IMR-90 (cell line): Measurements from ENCODE around the gene VDR. TPM values are rescaled to one million over a fixed set of nuclear protein-coding genes. Genes with fewer than 3 reads are reported as not detected.

ENCODE experiments used
- ATAC-seq: fragments of 200-7000 bp; cut with Tn5 transposase; 2 replicates; pipeline ENCODE4 v1.9.1; 2020; ENCODE audit warnings: low read depth, mild to moderate bottlenecking, moderate library complexity
- BruUV-seq: library from RNA; stranded (reverse); fragments of 400-500 nt; replicated peaks from 2 replicates; lab custom pipeline; 2021; lab: Mats Ljungman, UMichigan
- CTCF ChIA-PET: fragments of 300-600 bp; formaldehyde crosslinking; extraction: SDS; loops from one replicate; lab custom pipeline; 2021; ENCODE audit warnings: antibody characterized with exemption; lab: Yijun Ruan, JAX
- POLR2A ChIA-PET: fragments of 300-600 bp; sonication (Branson Sonifier 250); formaldehyde crosslinking; loops from one replicate; lab custom pipeline; 2022; ENCODE audit warnings: antibody characterized with exemption; ENCODE audit not compliant: unreplicated experiment; lab: Charles Lee
- DNase-seq: peaks from one replicate; pipeline ENCODE4 v3.0.0; 2013
- H2AFZ ChIP-seq: replicated peaks from 2 replicates; pipeline ENCODE3; 2013; ENCODE audit warnings: low read length, mild to moderate bottlenecking; ENCODE audit not compliant: poor library complexity
- H2AK5ac ChIP-seq: 2 replicates; pipeline ENCODE4 v1.6.1; 2013; ENCODE audit warnings: low read depth, low read length, inconsistent platforms
- H2AK9ac ChIP-seq: replicated peaks from 2 replicates; pipeline ENCODE3; 2013; ENCODE audit warnings: mild to moderate bottlenecking, low read depth, low read length, moderate library complexity; ENCODE audit not compliant: poor library complexity
- H2BK120ac ChIP-seq: 2 replicates; pipeline ENCODE4 v1.6.1; 2013; ENCODE audit warnings: low read depth, low read length, inconsistent platforms
- H2BK15ac ChIP-seq: 3 replicates; pipeline ENCODE4 v1.6.1; 2013; ENCODE audit warnings: low read depth, low read length, inconsistent platforms
- H2BK20ac ChIP-seq: 2 replicates; pipeline ENCODE4 v1.6.1; 2013; ENCODE audit warnings: low read depth, mild to moderate bottlenecking, inconsistent platforms, low read length, moderate library complexity
- H2BK5ac ChIP-seq: 2 replicates; pipeline ENCODE4 v1.6.1; 2013; ENCODE audit warnings: mild to moderate bottlenecking, low read depth, low read length, inconsistent platforms; ENCODE audit not compliant: poor library complexity, severe bottlenecking
- H3K14ac ChIP-seq: replicated peaks from 2 replicates; pipeline ENCODE4 v1.6.1; 2013; ENCODE audit warnings: low read depth, low read length, inconsistent platforms
- H3K18ac ChIP-seq: 2 replicates; pipeline ENCODE4 v1.6.1; 2013; ENCODE audit warnings: low read depth, low read length, control low read depth
- H3K23ac ChIP-seq: 2 replicates; pipeline ENCODE4 v1.6.1; 2013; ENCODE audit warnings: low read depth, low read length, inconsistent platforms
- H3K27ac ChIP-seq: 2 replicates; pipeline ENCODE4 v1.5.1; 2013; ENCODE audit warnings: mild to moderate bottlenecking, control low read depth, low read length; ENCODE audit not compliant: insufficient read depth
- H3K27me3 ChIP-seq: 2 replicates; pipeline ENCODE4 v1.6.1; 2013; ENCODE audit warnings: low read length; ENCODE audit not compliant: control insufficient read depth, insufficient read depth
- H3K36me3 ChIP-seq: 2 replicates; pipeline ENCODE4 v1.6.1; 2013; ENCODE audit warnings: low read length, mixed read lengths; ENCODE audit not compliant: control insufficient read depth, insufficient read depth
- H3K4ac ChIP-seq: 2 replicates; pipeline ENCODE4 v1.6.1; 2013; ENCODE audit warnings: low read depth, low read length, inconsistent platforms
- H3K4me1 ChIP-seq: 2 replicates; pipeline ENCODE4 v1.6.1; 2013; ENCODE audit warnings: low read length, mixed read lengths; ENCODE audit not compliant: control insufficient read depth, insufficient read depth
- H3K4me2 ChIP-seq: 2 replicates; pipeline ENCODE4 v1.6.1; 2013; ENCODE audit warnings: low read depth, mild to moderate bottlenecking, control low read depth, low read length, moderate library complexity
- H3K4me3 ChIP-seq: 2 replicates; pipeline ENCODE4 v1.5.1; 2013; ENCODE audit warnings: low read depth, mild to moderate bottlenecking, control low read depth, low read length, moderate library complexity; ENCODE audit not compliant: insufficient read depth
- H3K56ac ChIP-seq: 2 replicates; pipeline ENCODE4 v1.6.1; 2013; ENCODE audit warnings: low read length, inconsistent platforms; ENCODE audit not compliant: insufficient read depth; ENCODE audit errors: extremely low read depth
- H3K79me1 ChIP-seq, 2 experiments: 2 replicates each; pipeline ENCODE4 v1.6.1; 2013; ENCODE audit warnings: low read length in 2 of 2, inconsistent platforms in 1 of 2, low read depth in 1 of 2
- H3K9ac ChIP-seq: 2 replicates; pipeline ENCODE4 v1.6.1; 2013; ENCODE audit warnings: low read depth, low read length, control low read depth
- H3K9me1 ChIP-seq: 2 replicates; pipeline ENCODE4 v1.6.1; 2013; ENCODE audit warnings: low read length, inconsistent platforms; ENCODE audit not compliant: insufficient read depth
- H3K9me3 ChIP-seq: 2 replicates; pipeline ENCODE4 v1.6.1; 2013; ENCODE audit warnings: low read length; ENCODE audit not compliant: control insufficient read depth, insufficient read depth
- H4K20me1 ChIP-seq: 2 replicates; pipeline ENCODE4 v1.6.1; 2013; ENCODE audit warnings: low read length, inconsistent platforms; ENCODE audit not compliant: insufficient read depth
- H4K5ac ChIP-seq: 2 replicates; pipeline ENCODE4 v1.6.1; 2013; ENCODE audit warnings: mild to moderate bottlenecking, low read depth, low read length, control low read depth
- H4K8ac ChIP-seq, 2 experiments: 2 replicates each; pipeline ENCODE4 v1.6.1; 2013; ENCODE audit warnings: low read depth in 2 of 2, low read length in 2 of 2, control low read depth in 1 of 2, inconsistent platforms in 1 of 2
- H4K91ac ChIP-seq: 2 replicates; pipeline ENCODE4 v1.6.1; 2013; ENCODE audit warnings: low read depth, low read length, inconsistent platforms; ENCODE audit not compliant: insufficient read depth
- BHLHE40 ChIP-seq: fragments of 150-350 bp; IDR thresholded peaks from 2 replicates; pipeline ENCODE4 v1.6.1; 2016; ENCODE audit warnings: mild to moderate bottlenecking, low read depth, low read length
- CHD1 ChIP-seq: IDR thresholded peaks from 2 replicates; pipeline ENCODE4 v1.6.1; 2012; ENCODE audit warnings: low read depth, low read length, improper control_type of control experiment
- WGBS, 2 experiments: methylation state at CpG; one replicate each; pipeline versions ENCODE4 v1.1.5 to v1.1.7; 2013; ENCODE audit warnings: missing lambda C conversion rate in 2 of 2; ENCODE audit not compliant: insufficient read length in 1 of 2; ENCODE audit errors: extremely low coverage in 2 of 2; 5-methylcytosine and 5-hydroxymethylcytosine counted together
- dilution Hi-C: fragments of 300-500 bp; cut with HindIII; formaldehyde crosslinking; loops from one replicate; pipeline ENCODE4 v1.14.3; 2018; ENCODE audit warnings: low sequenced_read_pairs; ENCODE audit not compliant: unreplicated experiment
- in situ Hi-C: fragments of 300-500 bp; cut with MboI; formaldehyde crosslinking; loops from 3 replicates; pipeline ENCODE4 v1.14.3; 2019; ENCODE audit warnings: low sequenced_read_pairs, inconsistent platforms, mixed read lengths
- intact Hi-C: fragments of 100-400 bp; cut with micrococcal nuclease; formaldehyde crosslinking; loops from 2 replicates; pipeline ENCODE4 v1.10.0; 2022
- polyA plus RNA-seq, 3 experiments: library from polyadenylated mRNA; depleted of rRNA; stranded (reverse); fragments of >200 nt; gene quantifications; 2 replicates each; pipeline ENCODE4 v1.2.3, GENCODE V29; 2012; ENCODE audit warnings: low replicate concordance in 1 of 3
- total RNA-seq: library from RNA; depleted of rRNA; stranded (reverse); fragments of >200 nt; gene quantifications from 2 replicates; pipeline ENCODE4 v1.2.3, GENCODE V29; 2012

VDR gene
- total and polyA plus RNA-seq, 2 of the 4 experiments (the other 2 are of a cell fraction), result 5.4 to 8.5 TPM

DNA sequence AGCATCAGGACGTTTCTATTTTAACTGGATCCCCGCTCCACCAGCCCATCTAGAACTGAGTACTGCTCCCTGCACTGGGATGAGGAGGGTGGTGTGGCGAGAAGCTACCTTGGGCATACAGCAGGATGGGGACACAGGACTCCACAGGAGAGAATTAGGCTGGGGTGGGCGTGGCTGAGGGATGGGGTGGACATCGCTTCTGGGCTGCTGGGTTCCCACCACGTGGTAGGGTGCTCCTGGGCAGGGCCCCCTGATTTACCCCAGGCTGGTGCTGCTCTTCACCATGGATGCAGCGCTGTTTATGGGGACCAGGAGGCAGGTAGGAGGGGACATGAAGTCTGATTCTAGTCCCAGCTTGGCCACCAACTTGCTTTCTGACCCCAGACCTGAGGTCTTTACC, 41.9 kb downstream of the VDR start:
- no TSS peak for BruUV-seq
- H3K4ac ChIP-seq, result no peak overlapping the region

More for the DNA sequence above, 41.9 kb downstream of the VDR start:
- H2AK9ac ChIP-seq, result no peak overlapping the region
- POLR2A ChIA-PET, result no interaction called here
- H3K79me1 ChIP-seq, result peaks cover 0 to 9% of the 10 kb centered on the region in 2 experiments; a peak in 2 of 4 replicates
- no peak overlapping the region for H3K56ac ChIP-seq
- H4K20me1 ChIP-seq, result no peaks in the 10 kb centered on the region
- no peak overlapping the region for H2AFZ ChIP-seq
- in situ Hi-C loops, result no loop called here
- CTCF ChIA-PET, result no interaction called here
- peaks cover 5% of the 10 kb centered on the region for H3K4me1 ChIP-seq
- H2BK15ac ChIP-seq, result no peak overlapping the region
- no peaks in the 10 kb centered on the region for H3K27me3 ChIP-seq
- H2BK120ac ChIP-seq, result no peak overlapping the region
- no peak overlapping the region for H4K8ac ChIP-seq
- H3K4me3 ChIP-seq, result no peak overlapping the region
- no peak overlapping the region for H3K4me2 ChIP-seq
- H3K9ac ChIP-seq, result no peak overlapping the region
- TF ChIP-seq BHLHE40 (no peak), CHD1 (no peak)
- no peak for DNase-seq
- H3K18ac ChIP-seq, result no peak overlapping the region
- dilution Hi-C loops, result no loop called here
- H2AK5ac ChIP-seq, result no peak overlapping the region
- H4K5ac ChIP-seq, result no peak overlapping the region
- no peak overlapping the region for H3K23ac ChIP-seq
- intact Hi-C loops, result no loop called here
- no peaks in the 10 kb centered on the region for H3K9me3 ChIP-seq
- ATAC-seq, result no peak
- no peaks in the 10 kb centered on the region for H3K36me3 ChIP-seq
- H3K27ac ChIP-seq, result no peak overlapping the region
- peaks cover 7% of the 10 kb centered on the region for H3K9me1 ChIP-seq
- H2BK5ac ChIP-seq, result no peak overlapping the region
- H4K91ac ChIP-seq, result no peak overlapping the region
- no peak overlapping the region for H2BK20ac ChIP-seq
- no CpG with 5 or more reads among the region's 7 CpGs for WGBS, 2 experiments
- H3K14ac ChIP-seq, result no peak overlapping the region
